Rectal smooth muscle tissue (tissue), 1 donor: ENCODE data around the gene CMYA5.

Experiments
- H3K27ac ChIP-seq: one replicate; pipeline ENCODE4 v1.7.0; 2013; ENCODE audit warnings: low read depth, low read length, inconsistent platforms
- H3K27me3 ChIP-seq: one replicate; pipeline ENCODE4 v1.7.0; 2013; ENCODE audit warnings: low read length; ENCODE audit not compliant: control insufficient read depth, insufficient read depth
- H3K36me3 ChIP-seq: one replicate; pipeline ENCODE4 v1.7.0; 2013; ENCODE audit warnings: low read length; ENCODE audit not compliant: control insufficient read depth, insufficient read depth
- H3K4me1 ChIP-seq: one replicate; pipeline ENCODE4 v1.7.0; 2013; ENCODE audit warnings: low read length; ENCODE audit not compliant: control insufficient read depth, insufficient read depth
- H3K4me3 ChIP-seq: one replicate; pipeline ENCODE4 v1.7.0; 2013; ENCODE audit warnings: low read length
- H3K9ac ChIP-seq: one replicate; pipeline ENCODE4 v1.7.0; 2013; ENCODE audit warnings: low read length

The CMYA5 gene

GRCh38 chr5:79793304-79793703 lies 103.7 kb downstream of the CMYA5 start:
- Histone ChIP-seq H3K27me3 (no peaks in the 10 kb centered on the region), H3K4me1 (peaks cover 4% of the 10 kb centered on the region), H3K4me3 (no peak overlapping the region), H3K9ac (no peak overlapping the region), H3K27ac (no peak overlapping the region), H3K36me3 (no peaks in the 10 kb centered on the region)

DNA sequence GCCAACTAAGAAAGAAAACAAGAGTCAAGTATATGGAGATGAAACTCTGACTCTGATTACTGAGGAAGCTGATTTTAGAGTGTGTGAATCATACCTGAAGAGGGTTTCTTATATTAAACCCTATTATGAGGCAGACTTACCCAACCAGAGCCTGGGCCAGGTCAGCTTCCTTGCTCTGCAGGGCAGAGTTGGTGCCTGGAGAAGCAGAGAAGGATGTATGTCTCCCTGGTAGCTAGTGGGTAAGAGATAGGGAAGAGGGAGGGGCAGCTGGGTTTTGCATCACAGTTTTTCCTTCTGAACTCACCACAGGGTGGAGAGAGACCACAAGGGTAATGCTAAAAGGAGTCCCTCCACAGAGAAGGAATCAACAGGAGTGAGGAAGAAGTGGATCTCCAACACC lies 104.1 kb downstream of the CMYA5 start:
- H3K4me1 ChIP-seq: peaks cover 4% of the 10 kb centered on the region
- no peak overlapping the region for H3K4me3 ChIP-seq

DNA sequence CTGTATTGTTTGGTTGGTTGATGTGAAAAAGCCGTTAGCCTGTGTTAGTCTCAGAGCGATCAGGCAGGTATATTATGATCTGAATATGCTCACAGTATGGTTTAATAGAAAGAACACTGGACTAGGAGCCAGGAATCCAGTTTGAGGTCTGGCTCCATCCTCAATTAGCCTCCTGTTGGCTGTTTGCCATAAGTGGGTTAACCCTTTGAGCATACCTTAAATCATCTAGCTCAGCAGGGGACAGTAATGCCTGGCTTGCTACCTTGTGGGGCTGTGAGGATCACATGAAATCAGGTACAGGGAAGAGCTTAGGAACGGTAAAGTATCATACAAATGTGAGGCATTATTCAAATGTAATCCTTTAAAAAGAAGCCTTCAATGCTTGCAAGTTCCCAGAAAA lies 104.7 kb downstream of the CMYA5 start:
- Histone ChIP-seq H3K27ac (no peak overlapping the region), H3K4me1 (peaks cover 4% of the 10 kb centered on the region), H3K27me3 (no peaks in the 10 kb centered on the region), H3K4me3 (no peak overlapping the region), H3K36me3 (no peaks in the 10 kb centered on the region), H3K9ac (no peak overlapping the region)

More for the DNA sequence above, 104.1 kb downstream of the CMYA5 start:
- no peak overlapping the region for H3K27ac ChIP-seq
- H3K27me3 ChIP-seq: no peaks in the 10 kb centered on the region
- no peak overlapping the region for H3K9ac ChIP-seq
- H3K36me3 ChIP-seq: no peaks in the 10 kb centered on the region

- H3K36me3 ChIP-seq: peaks cover 2% of the 10 kb centered on the region
- no peak overlapping the region for H3K9ac ChIP-seq
- H3K27ac ChIP-seq: no peak overlapping the region
These were observed 106.2 kb downstream of the CMYA5 start for GRCh38 chr5:79795764-79796398.

GRCh38 chr5:79798893-79799590 lies 109.4 kb downstream of the CMYA5 start:
- H3K36me3 ChIP-seq: peaks cover 2% of the 10 kb centered on the region
- no peak overlapping the region for H3K9ac ChIP-seq
- H3K4me1 ChIP-seq: peaks cover 4% of the 10 kb centered on the region
- H3K27me3 ChIP-seq: no peaks in the 10 kb centered on the region
- H3K27ac ChIP-seq: no peak overlapping the region
- no peak overlapping the region for H3K4me3 ChIP-seq

More at GRCh38 chr5:79795764-79796398, 106.2 kb downstream of the CMYA5 start:
- Histone ChIP-seq H3K4me1 (peaks cover 4% of the 10 kb centered on the region), H3K4me3 (no peak overlapping the region), H3K27me3 (no peaks in the 10 kb centered on the region)

GRCh38 chr5:79800979-79801827 lies 111.6 kb downstream of the CMYA5 start:
- Histone ChIP-seq H3K4me1 (no peaks in the 10 kb centered on the region), H3K36me3 (peaks cover 2% of the 10 kb centered on the region), H3K9ac (no peak overlapping the region), H3K27ac (no peak overlapping the region), H3K27me3 (no peaks in the 10 kb centered on the region), H3K4me3 (no peak overlapping the region)

DNA sequence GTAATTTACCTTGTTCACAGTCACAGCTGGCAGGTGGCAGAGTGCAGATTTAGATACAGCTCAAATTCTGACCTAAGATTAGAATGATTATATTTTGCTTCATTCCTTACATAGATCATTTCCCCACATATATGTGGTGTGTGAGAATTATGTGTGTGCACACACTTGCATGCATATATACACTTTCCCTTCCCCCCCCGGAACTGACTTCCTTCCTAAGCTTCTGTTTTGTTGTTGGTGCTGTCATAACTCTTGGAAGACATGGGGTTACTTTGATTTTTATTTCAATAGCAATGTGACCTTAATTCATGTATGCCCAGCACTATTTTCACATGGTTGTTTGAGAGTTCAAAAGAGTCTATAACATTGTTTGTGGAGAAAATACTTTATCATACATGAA lies 112.8 kb downstream of the CMYA5 start:
- no peak overlapping the region for H3K9ac ChIP-seq
- H3K4me1 ChIP-seq: no peaks in the 10 kb centered on the region
- H3K27ac ChIP-seq: no peak overlapping the region
- peaks cover 2% of the 10 kb centered on the region for H3K36me3 ChIP-seq
- no peak overlapping the region for H3K4me3 ChIP-seq
- no peaks in the 10 kb centered on the region for H3K27me3 ChIP-seq

GRCh38 chr5:79803007-79803406 lies 113.4 kb downstream of the CMYA5 start:
- no peak overlapping the region for H3K9ac ChIP-seq
- H3K27ac ChIP-seq: no peak overlapping the region
- H3K36me3 ChIP-seq: peaks cover 2% of the 10 kb centered on the region
- no peaks in the 10 kb centered on the region for H3K4me1 ChIP-seq
- no peaks in the 10 kb centered on the region for H3K27me3 ChIP-seq
- H3K4me3 ChIP-seq: no peak overlapping the region

DNA sequence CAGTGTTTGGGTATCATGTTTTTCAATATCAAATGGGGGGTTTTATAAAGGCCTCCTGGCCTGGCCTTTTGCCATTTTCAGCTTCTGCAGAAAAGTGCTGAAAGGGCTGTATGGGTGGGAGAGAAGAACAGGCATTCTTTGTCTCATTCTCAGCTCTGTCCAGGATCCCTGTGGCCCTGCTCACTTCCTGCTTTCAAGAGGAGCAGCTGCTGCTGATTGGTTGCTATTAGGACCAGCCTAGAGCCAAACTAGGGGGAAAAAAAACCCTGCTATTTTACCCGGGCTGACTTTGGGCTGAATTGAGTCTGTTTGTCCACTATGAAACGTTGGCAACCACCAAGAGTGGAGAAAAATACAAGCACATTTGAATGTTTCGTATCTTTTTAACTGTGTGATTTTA lies 117.1 kb downstream of the CMYA5 start:
- Histone ChIP-seq H3K9ac (no peak overlapping the region), H3K4me3 (no peak overlapping the region), H3K36me3 (no peaks in the 10 kb centered on the region), H3K4me1 (no peaks in the 10 kb centered on the region), H3K27ac (no peak overlapping the region), H3K27me3 (no peaks in the 10 kb centered on the region)

- H3K27ac ChIP-seq: no peak overlapping the region
- H3K36me3 ChIP-seq: no peaks in the 10 kb centered on the region
- H3K4me1 ChIP-seq: no peaks in the 10 kb centered on the region
- no peaks in the 10 kb centered on the region for H3K27me3 ChIP-seq
- H3K4me3 ChIP-seq: no peak overlapping the region
- H3K9ac ChIP-seq: no peak overlapping the region
These were observed 120.1 kb downstream of the CMYA5 start for GRCh38 chr5:79809743-79810142.

- no peak overlapping the region for H3K27ac ChIP-seq
These were observed 121.4 kb downstream of the CMYA5 start for GRCh38 chr5:79811081-79811480.

GRCh38 chr5:79811904-79812303 lies 122.3 kb downstream of the CMYA5 start:
- no peak overlapping the region for H3K4me3 ChIP-seq
- no peaks in the 10 kb centered on the region for H3K4me1 ChIP-seq
- H3K27me3 ChIP-seq: no peaks in the 10 kb centered on the region
- H3K36me3 ChIP-seq: no peaks in the 10 kb centered on the region
- H3K27ac ChIP-seq: no peak overlapping the region
- no peak overlapping the region for H3K9ac ChIP-seq

More at GRCh38 chr5:79811081-79811480, 121.4 kb downstream of the CMYA5 start:
- Histone ChIP-seq H3K9ac (no peak overlapping the region), H3K4me1 (no peaks in the 10 kb centered on the region), H3K4me3 (no peak overlapping the region), H3K36me3 (no peaks in the 10 kb centered on the region), H3K27me3 (no peaks in the 10 kb centered on the region)
